NB4 (cell line): Measurements from ENCODE around the gene FAAP20.

Experiments
- DNase-seq: peaks from one replicate; pipeline ENCODE4 v3.0.0; 2010; ENCODE audit warnings: low read depth
- H3K4me3 ChIP-seq: one replicate; pipeline ENCODE4 v1.5.1; 2011; ENCODE audit warnings: mild to moderate bottlenecking, low read depth, low read length, moderate library complexity
- CTCF ChIP-seq: IDR thresholded peaks from one replicate; pipeline ENCODE4 v1.5.1; 2012; ENCODE audit warnings: low read depth, low read length
- MAX ChIP-seq: IDR thresholded peaks from 2 replicates; pipeline ENCODE4 v1.6.1; 2011; ENCODE audit warnings: low read depth, low read length
- MYC ChIP-seq: IDR thresholded peaks from 2 replicates; pipeline ENCODE4 v1.6.1; 2011; ENCODE audit warnings: low read depth, low read length
- POLR2A ChIP-seq: IDR thresholded peaks from 2 replicates; pipeline ENCODE4 v1.6.1; 2011; ENCODE audit warnings: mild to moderate bottlenecking; ENCODE audit not compliant: insufficient read length; ENCODE audit errors: extremely low read depth

FAAP20 gene

GRCh38 chr1:2169200-2169836, 25.3 kb downstream of the FAAP20 start:
- H3K4me3 ChIP-seq: no peak overlapping the region
- no peak for TF ChIP-seq MYC
- TF ChIP-seq CTCF: no peak
- no peak for TF ChIP-seq POLR2A
- no peak for TF ChIP-seq MAX
- no peak for DNase-seq

- no peak overlapping the region for H3K4me3 ChIP-seq
- DNase-seq: no peak
- TF ChIP-seq POLR2A (no peak), MYC (no peak), CTCF (no peak), MAX (no peak)
Observed at GRCh38 chr1:2168535-2168934, 26.0 kb downstream of the FAAP20 start.

- DNase-seq: no peak
- H3K4me3 ChIP-seq: no peak overlapping the region
- TF ChIP-seq MAX: no peak
- TF ChIP-seq CTCF: no peak
- TF ChIP-seq POLR2A: no peak
- TF ChIP-seq MYC: no peak
Observed at GRCh38 chr1:2168090-2168489, 26.5 kb downstream of the FAAP20 start.

- DNase-seq: no peak
- TF ChIP-seq CTCF (no peak), MYC (no peak), MAX (no peak), POLR2A (no peak)
Observed at GRCh38 chr1:2166695-2167094, 27.9 kb downstream of the FAAP20 start.

GRCh38 chr1:2166254-2166653, 28.3 kb downstream of the FAAP20 start:
- TF ChIP-seq MAX (no peak), POLR2A (no peak), CTCF (no peak), MYC (no peak)
- H3K4me3 ChIP-seq: no peak overlapping the region
- DNase-seq: no peak

More at GRCh38 chr1:2166695-2167094, 27.9 kb downstream of the FAAP20 start:
- no peak overlapping the region for H3K4me3 ChIP-seq

GRCh38 chr1:2165646-2166045, 28.9 kb downstream of the FAAP20 start:
- H3K4me3 ChIP-seq: no peak overlapping the region
- no peak for TF ChIP-seq POLR2A
- no peak for TF ChIP-seq MYC
- no peak for TF ChIP-seq MAX
- DNase-seq: no peak
